Activated gamma-delta T cell treated with anti-CD3 and anti-CD28 coated beads, Interleukin-2, amount 50 U/mL, for 16 hours (primary cell): Measurements from ENCODE around the gene CDH23.

Experiments used
- DNase-seq: peaks from one replicate; pipeline ENCODE4 v3.0.0-alpha.2; 2020; ENCODE audit warnings: low read depth

Gene CDH23

GRCh38 chr10:71802235-71802634, 405.5 kb downstream of the CDH23 start:
- DNase-seq = no peak

- DNase-seq = no peak
Measured at GRCh38 chr10:71802715-71803488, 406.2 kb downstream of the CDH23 start.

- DNase-seq = no peak
Measured at GRCh38 chr10:71804077-71804476, 407.4 kb downstream of the CDH23 start.

GRCh38 chr10:71805776-71806703, 409.3 kb downstream of the CDH23 start:
- DNase-seq = no peak

- no peak for DNase-seq
Measured at GRCh38 chr10:71806704-71807556, 410.2 kb downstream of the CDH23 start.

GRCh38 chr10:71807557-71808510, 411.1 kb downstream of the CDH23 start:
- DNase-seq = no peak

- no peak for DNase-seq
Measured at GRCh38 chr10:71809628-71810027, 412.9 kb downstream of the CDH23 start.

- DNase-seq = no peak
Measured at GRCh38 chr10:71810048-71810750, 413.5 kb downstream of the CDH23 start.

GRCh38 chr10:71811351-71811750, 414.6 kb downstream of the CDH23 start:
- DNase-seq = no peak

- peak; percentile 75 for DNase-seq
Measured at GRCh38 chr10:71812016-71812912, 415.5 kb downstream of the CDH23 start.

GRCh38 chr10:71812913-71813590, 416.3 kb downstream of the CDH23 start:
- DNase-seq = no peak

GRCh38 chr10:71814922-71815411, 418.2 kb downstream of the CDH23 start:
- DNase-seq = no peak

GRCh38 chr10:71815515-71816130, 418.9 kb downstream of the CDH23 start:
- DNase-seq = no peak

GRCh38 chr10:71816421-71816851, 419.7 kb downstream of the CDH23 start:
- no peak for DNase-seq

- DNase-seq = no peak
Measured at GRCh38 chr10:71816936-71817618, 420.4 kb downstream of the CDH23 start.

- DNase-seq = no peak
Measured at GRCh38 chr10:71817831-71818655, 421.3 kb downstream of the CDH23 start.
